HCT116 (cell line): ENCODE results near the gene SBF2. TPM values are rescaled to one million over a fixed set of nuclear protein-coding genes. Genes with fewer than 3 reads are reported as not detected.

Source experiments
- ATAC-seq: fragments of 200-7000 bp; cut with Tn5 transposase; 2 replicates; pipeline ENCODE4 v1.9.1; 2020; ENCODE audit warnings: mild to moderate bottlenecking, moderate library complexity
- BruUV-seq: library from RNA; stranded (reverse); fragments of 400-500 nt; replicated peaks from 2 replicates; lab custom pipeline; 2021; lab: Mats Ljungman, UMichigan
- CTCF ChIA-PET: fragments of 300-600 bp; sonication (Branson Sonifier 250); formaldehyde crosslinking; loops from one replicate; lab custom pipeline; 2021; ENCODE audit warnings: antibody characterized with exemption; lab: Charles Lee
- POLR2A ChIA-PET: fragments of 300-600, 350-600 bp; sonication (Branson Sonifier 250); formaldehyde crosslinking; loops from one replicate; lab custom pipeline; 2021; ENCODE audit warnings: antibody characterized with exemption; lab: Charles Lee
- RAD21 ChIA-PET, 2 experiments: fragments of 300-600 bp; sonication (Branson Sonifier 250); formaldehyde crosslinking; loops; one replicate each; lab custom pipeline; 2023; ENCODE audit warnings: low total read pairs in 2 of 2; ENCODE audit not compliant: uncharacterized antibody in 2 of 2, unreplicated experiment in 2 of 2, low non-redundant PET in 1 of 2; lab: Charles Lee
- DNase-seq: peaks from one replicate; pipeline ENCODE4 v3.0.0-alpha.2; 2010; ENCODE audit warnings: low read depth, low spot score
- H2AFZ ChIP-seq: fragments of 200-600 bp; shearing (Covaris generic), sonication (generic); 2 replicates; pipeline ENCODE4 v1.6.1; 2017; ENCODE audit warnings: low read depth, mixed run types, mixed read lengths, antibody characterized with exemption, low read length; ENCODE audit not compliant: poor library complexity, severe bottlenecking
- H3K27ac ChIP-seq: 2 replicates; pipeline ENCODE4 v1.5.1; 2012; ENCODE audit warnings: low read depth, low read length
- H3K27me3 ChIP-seq: fragments of 200-600 bp; sonication (generic); 2 replicates; pipeline ENCODE4 v1.6.1; 2016; ENCODE audit warnings: mixed run types, low read length, mixed read lengths; ENCODE audit not compliant: insufficient read depth
- H3K36me3 ChIP-seq, 2 experiments: fragments of 200-500 bp in 1 of 2; fragments of 200-600 bp in 1 of 2; sonication (Bioruptor generic) in 1 of 2; sonication (generic) in 1 of 2; 2 replicates each; pipeline versions ENCODE4 v1.5.1 to v1.6.1; 2014 to 2016; ENCODE audit warnings: low read length in 2 of 2, inconsistent platforms in 1 of 2, mixed read lengths in 1 of 2, mixed run types in 1 of 2; ENCODE audit not compliant: insufficient read depth in 2 of 2, control insufficient read depth in 1 of 2
- H3K4me1 ChIP-seq, 2 experiments: fragments of 200-600 bp in 1 of 2; sonication (generic) in 1 of 2; 2 replicates each; pipeline versions ENCODE4 v1.5.1 to v1.6.1; 2012 to 2017; ENCODE audit warnings: low read length in 2 of 2, inconsistent platforms in 1 of 2, mild to moderate bottlenecking in 1 of 2, mixed read lengths in 1 of 2, mixed run types in 1 of 2, moderate library complexity in 1 of 2; ENCODE audit not compliant: insufficient read depth in 2 of 2, control insufficient read depth in 1 of 2
- H3K4me2 ChIP-seq: fragments of 200-600 bp; sonication (generic); 2 replicates; pipeline ENCODE4 v1.6.1; 2017; ENCODE audit warnings: mixed run types, low read length, mixed read lengths
- H3K4me3 ChIP-seq, 2 experiments: fragments of 200-600 bp in 1 of 2; sonication (generic) in 1 of 2; replicated peaks in 1 of 2; 2 replicates each; pipeline ENCODE4 v1.5.1; 2011 to 2016; ENCODE audit warnings: low read length in 2 of 2, control low read depth in 1 of 2, low read depth in 1 of 2, mild to moderate bottlenecking in 1 of 2, mixed read lengths in 1 of 2, mixed run types in 1 of 2
- H3K79me2 ChIP-seq: fragments of 200-600 bp; sonication (generic); 2 replicates; pipeline ENCODE4 v1.6.1; 2017; ENCODE audit warnings: mild to moderate bottlenecking, mixed run types, low read length, moderate library complexity, mixed read lengths; ENCODE audit not compliant: insufficient read depth
- H3K9ac ChIP-seq: fragments of 200-600 bp; sonication (generic); 2 replicates; pipeline ENCODE4 v1.6.1; 2016; ENCODE audit warnings: low read length, mixed read lengths
- H3K9me2 ChIP-seq: fragments of 200-600 bp; sonication (generic), shearing (Covaris generic); 2 replicates; pipeline ENCODE4 v1.6.1; 2017; ENCODE audit warnings: mixed run types, mild to moderate bottlenecking, moderate library complexity; ENCODE audit not compliant: insufficient read depth
- H3K9me3 ChIP-seq, 2 experiments: fragments of 200-500 bp in 1 of 2; fragments of 200-600 bp in 1 of 2; sonication (Bioruptor generic) in 1 of 2; sonication (generic) in 1 of 2; 2 replicates each; pipeline ENCODE4 v1.6.1; 2014 to 2017; ENCODE audit warnings: low read length in 2 of 2, mixed read lengths in 2 of 2, inconsistent platforms in 1 of 2, low read depth in 1 of 2, mild to moderate bottlenecking in 1 of 2, mixed run types in 1 of 2, moderate library complexity in 1 of 2; ENCODE audit not compliant: control insufficient read depth in 1 of 2, insufficient read depth in 1 of 2
- H4K20me1 ChIP-seq: fragments of 200-600 bp; sonication (generic), shearing (Covaris generic); 2 replicates; pipeline ENCODE4 v1.6.1; 2017; ENCODE audit warnings: mixed run types, mild to moderate bottlenecking, moderate library complexity; ENCODE audit not compliant: insufficient read depth
- CBX3 ChIP-seq: IDR thresholded peaks from 2 replicates; pipeline ENCODE4 v1.6.1; 2012; ENCODE audit warnings: low read depth
- CEBPB ChIP-seq: IDR thresholded peaks from 2 replicates; pipeline ENCODE4 v1.6.1; 2012; ENCODE audit warnings: low read depth
- CTCF ChIP-seq, 3 experiments: fragments of 200-600 bp in 1 of 3; sonication (generic) in 1 of 3; IDR thresholded peaks in 2 of 3; conservative IDR thresholded peaks in 1 of 3; 2 replicates each; pipeline ENCODE4 v1.5.1; 2012 to 2017; ENCODE audit warnings: low read depth in 2 of 3, low read length in 2 of 3, antibody characterized with exemption in 1 of 3, borderline replicate concordance in 1 of 3, control low read depth in 1 of 3, mild to moderate bottlenecking in 1 of 3, mixed read lengths in 1 of 3, mixed run types in 1 of 3, moderate library complexity in 1 of 3; ENCODE audit not compliant: insufficient read depth in 1 of 3
- EGR1 ChIP-seq: IDR thresholded peaks from 2 replicates; pipeline ENCODE4 v1.6.1; 2012; ENCODE audit warnings: low read depth
- ELF1 ChIP-seq: IDR thresholded peaks from 2 replicates; pipeline ENCODE4 v1.6.1; 2012; ENCODE audit warnings: low read depth, borderline replicate concordance
- EZH2 ChIP-seq: fragments of 200-600 bp; sonication (generic); IDR thresholded peaks from 2 replicates; pipeline ENCODE4 v1.6.1; 2017; ENCODE audit warnings: antibody characterized with exemption, mixed run types
- EZH2phosphoT487 ChIP-seq: fragments of 200-600 bp; IDR thresholded peaks from 2 replicates; pipeline ENCODE4 v1.6.1; 2018; ENCODE audit warnings: antibody characterized with exemption, borderline replicate concordance
- MAX ChIP-seq: IDR thresholded peaks from 2 replicates; pipeline ENCODE4 v1.6.1; 2012
- POLR2A ChIP-seq: IDR thresholded peaks from 2 replicates; pipeline ENCODE4 v1.7.0; 2011; ENCODE audit warnings: borderline replicate concordance; ENCODE audit not compliant: insufficient read depth, insufficient read length; ENCODE audit errors: extremely low read depth
- POLR2AphosphoS5 ChIP-seq: IDR thresholded peaks from 2 replicates; pipeline ENCODE4 v1.6.1; 2011; ENCODE audit warnings: mild to moderate bottlenecking, low read depth, low read length, moderate library complexity
- RAD21 ChIP-seq: IDR thresholded peaks from 2 replicates; pipeline ENCODE4 v1.6.1; 2012; ENCODE audit warnings: low read depth, mild to moderate bottlenecking
- REST ChIP-seq: IDR thresholded peaks from 2 replicates; pipeline ENCODE4 v1.6.1; 2012; ENCODE audit warnings: low read depth
- SIN3A ChIP-seq: IDR thresholded peaks from 2 replicates; pipeline ENCODE4 v1.6.1; 2012; ENCODE audit warnings: low read depth
- SP1 ChIP-seq: IDR thresholded peaks from 2 replicates; pipeline ENCODE4 v1.6.1; 2012; ENCODE audit warnings: low read depth
- TCF7L2 ChIP-seq: IDR thresholded peaks from 2 replicates; pipeline ENCODE4 v1.7.0; 2011; ENCODE audit warnings: borderline replicate concordance, inconsistent platforms; ENCODE audit not compliant: insufficient read depth, insufficient read length; ENCODE audit errors: extremely low read depth
- YY1 ChIP-seq: IDR thresholded peaks from 2 replicates; pipeline ENCODE4 v1.6.1; 2011; ENCODE audit warnings: low read length, low read depth, moderate library complexity, mild to moderate bottlenecking; ENCODE audit not compliant: insufficient replicate concordance; ENCODE audit errors: extremely low read depth
- ZBTB33 ChIP-seq: IDR thresholded peaks from 2 replicates; pipeline ENCODE4 v1.6.1; 2011; ENCODE audit warnings: mild to moderate bottlenecking, low read length, moderate library complexity; ENCODE audit not compliant: insufficient replicate concordance; ENCODE audit errors: extremely low read depth
- ZNF274 ChIP-seq: fragments of 200-500 bp; sonication (Bioruptor generic); IDR thresholded peaks from 2 replicates; pipeline ENCODE4 v1.6.1; 2014; ENCODE audit warnings: mild to moderate bottlenecking, low read depth, low read length, inconsistent platforms
- intact Hi-C: fragments of 100-400 bp; cut with micrococcal nuclease; formaldehyde crosslinking; loops from 2 replicates; pipeline ENCODE4 v1.10.0; 2022
- total RNA-seq: library from RNA; stranded (reverse); gene quantifications from one replicate; pipeline ENCODE4 v1.2.1, GENCODE V29; 2021; ENCODE audit not compliant: unreplicated experiment

Gene SBF2
- total RNA-seq, 1 experiment from 2014 or later = 35.0 TPM

- TF ChIP-seq CTCF (IDR thresholded peaks at IDR 0.05 in 2 of 3, conservative IDR thresholded peaks at IDR 0.05 in 1 of 3; ENCODE audit: borderline replicate concordance in 1 of 3, insufficient read depth in 1 of 3, low read depth in 2 of 3, low read length in 2 of 3) (no peak), ZNF274 (no peak)
Measured at GRCh38 chr11:9952511-9953196, 341.4 kb downstream of the SBF2 start (continued).

GRCh38 chr11:9951807-9952206, 342.2 kb downstream of the SBF2 start:
- no peak overlapping the region for H3K9ac ChIP-seq
- no peak for ATAC-seq
- no peaks in the 10 kb centered on the region for H4K20me1 ChIP-seq
- H3K4me3 ChIP-seq = no peak overlapping the region
- no peaks in the 10 kb centered on the region for H3K36me3 ChIP-seq
- POLR2A ChIA-PET = no interaction called here
- H3K4me1 ChIP-seq = no peaks in the 10 kb centered on the region
- no peaks in the 10 kb centered on the region for H3K9me3 ChIP-seq
- no peaks in the 10 kb centered on the region for H3K27me3 ChIP-seq
- CTCF ChIA-PET = no interaction called here
- H3K79me2 ChIP-seq = no peaks in the 10 kb centered on the region
- RAD21 ChIA-PET = no interaction called here
- BruUV-seq = no TSS peak
- no peaks in the 10 kb centered on the region for H3K9me2 ChIP-seq
- no peak overlapping the region for H2AFZ ChIP-seq
- no peak for DNase-seq
- no peak overlapping the region for H3K4me2 ChIP-seq
- H3K27ac ChIP-seq = no peak overlapping the region
- intact Hi-C loops = no loop called here
- no peak for TF ChIP-seq SP1
- no peak for TF ChIP-seq CBX3
- no peak for TF ChIP-seq POLR2AphosphoS5
- no peak for TF ChIP-seq POLR2A
- TF ChIP-seq CEBPB = no peak
- TF ChIP-seq EZH2phosphoT487 = no peak
- no peak for TF ChIP-seq YY1
- TF ChIP-seq TCF7L2 = no peak
- TF ChIP-seq RAD21 = no peak
- no peak for TF ChIP-seq EGR1
- TF ChIP-seq REST = no peak
- TF ChIP-seq SIN3A = no peak
- no peak for TF ChIP-seq ZBTB33
- no peak for TF ChIP-seq ELF1
- no peak for TF ChIP-seq MAX
- TF ChIP-seq ZNF274 = no peak
- no peak for TF ChIP-seq EZH2
